Measurements from ENCODE around the gene ABHD4. TPM values are rescaled to one million over a fixed set of nuclear protein-coding genes. Genes with fewer than 3 reads are reported as not detected.
"Not testable (repeated sequence)": the region's sequence is repeated elsewhere in the genome, so short reads cannot be mapped to it uniquely, and the experiment has no call there.

ABHD4 gene
- total RNA-seq, 1 donor from 2014 or later = 12.3 TPM

DNA sequence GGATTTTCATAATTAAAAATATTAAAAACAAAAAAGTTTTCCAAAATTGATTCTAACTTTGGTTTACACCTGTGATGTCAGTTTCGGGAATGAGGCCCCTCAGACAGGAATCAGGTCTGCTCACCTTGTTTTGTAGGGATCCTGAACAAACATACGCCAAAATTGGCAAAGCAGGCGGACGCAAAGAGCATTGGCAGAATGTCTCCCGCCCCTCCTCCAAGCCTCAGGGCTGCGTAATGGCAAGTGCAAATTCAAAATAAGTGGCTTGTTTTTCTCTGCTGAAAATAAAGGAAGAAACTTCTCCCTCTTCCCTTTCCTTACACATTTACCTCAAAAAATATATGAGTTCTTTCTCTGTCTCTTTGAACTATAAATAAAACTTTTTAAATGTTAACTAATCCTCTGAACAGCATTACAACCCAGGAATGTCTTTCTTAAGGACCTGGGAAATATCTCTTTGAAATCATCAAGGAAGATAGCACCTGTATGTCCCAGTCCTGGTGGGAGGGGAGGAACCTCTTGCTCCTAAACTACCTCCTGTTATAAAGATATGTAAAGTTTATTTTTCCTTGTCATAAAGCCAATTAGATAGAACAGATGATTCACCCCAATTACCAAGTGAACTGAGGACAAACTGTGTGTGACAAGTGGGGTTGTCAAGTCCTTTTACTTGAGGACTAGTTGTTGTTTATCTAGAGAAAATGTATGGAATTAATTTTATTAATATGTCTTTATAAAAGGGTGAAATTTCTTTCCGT is 29.6 kb downstream of the ABHD4 start:
- no peak for DNase-seq (ENCODE audit: low spot score)

DNA sequence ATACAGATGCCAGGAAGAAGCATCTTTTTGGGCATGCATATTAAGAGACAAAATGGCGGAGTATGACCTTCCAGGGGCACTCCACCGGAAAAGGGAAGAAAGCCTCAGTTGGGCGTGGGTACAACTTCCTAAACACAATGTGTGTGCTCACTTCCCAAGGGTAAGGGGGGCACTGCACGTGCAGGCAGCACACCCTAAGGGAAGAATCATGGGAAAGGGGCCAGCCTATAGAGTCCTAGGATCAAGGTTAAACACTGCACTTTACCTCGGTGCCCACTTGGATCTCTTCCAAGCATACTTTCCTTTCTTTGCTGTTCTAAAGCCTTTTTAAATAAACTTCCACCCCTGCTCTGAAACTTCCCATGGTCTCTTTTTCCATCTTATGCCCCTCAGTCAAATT is 31.3 kb downstream of the ABHD4 start:
- DNase-seq (ENCODE audit: low spot score) = no peak

DNA sequence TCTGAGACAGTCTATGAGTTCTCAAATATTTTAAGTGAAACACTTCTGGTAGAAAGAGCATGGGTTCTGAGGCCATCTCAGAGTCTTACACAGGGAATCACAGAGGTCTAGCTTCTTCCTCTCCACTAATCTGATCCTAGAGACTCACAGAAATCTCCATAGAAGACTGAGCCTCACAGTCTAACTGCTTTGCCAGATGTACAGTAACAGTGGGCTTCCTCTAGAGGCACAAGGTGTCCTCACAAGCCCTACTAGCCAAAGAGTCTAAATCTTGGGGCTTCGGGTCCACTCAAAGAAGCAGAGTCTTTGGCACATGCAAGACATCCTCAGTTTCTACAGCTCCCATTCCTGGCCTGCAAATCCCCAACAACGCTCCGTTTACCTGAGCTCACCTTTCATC is 32.0 kb downstream of the ABHD4 start:
- DNase-seq (ENCODE audit: low spot score) = no peak

GRCh38 chr14:22630486-22630885 is 32.4 kb downstream of the ABHD4 start:
- no peak for DNase-seq (ENCODE audit: low spot score)

DNA sequence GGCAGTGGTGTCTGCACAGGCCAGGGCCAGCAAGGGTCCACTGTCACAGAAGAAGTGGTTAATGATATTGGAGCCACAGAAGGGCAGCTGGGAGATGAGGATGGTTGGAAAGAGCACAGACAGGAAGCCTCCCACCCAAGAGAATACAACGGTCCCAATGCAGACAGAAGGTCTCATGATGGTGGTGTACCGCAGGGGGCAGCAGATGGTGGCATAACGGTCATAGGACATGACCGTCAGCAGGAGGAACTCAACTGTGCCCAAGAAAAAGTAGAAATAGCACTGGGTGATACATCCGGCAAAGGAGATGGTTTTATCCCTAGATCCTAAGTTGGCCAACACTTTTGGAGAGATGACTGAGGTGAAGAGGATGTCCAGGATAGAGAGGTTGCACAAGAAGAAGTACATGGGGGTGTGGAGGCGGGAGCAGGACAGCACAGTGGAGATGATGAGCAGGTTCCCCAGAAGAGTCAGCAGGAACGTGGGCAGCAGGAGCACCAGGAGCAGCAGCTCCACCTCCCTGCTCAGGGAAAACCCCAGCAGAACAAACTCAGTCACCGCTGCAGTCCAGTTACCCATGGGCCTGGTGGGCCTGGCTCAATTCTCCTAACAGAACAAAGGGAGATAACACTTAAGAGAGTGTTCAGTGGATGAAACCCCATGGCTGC is 36.3 kb downstream of the ABHD4 start:
- no peak for DNase-seq (ENCODE audit: low spot score)

DNA sequence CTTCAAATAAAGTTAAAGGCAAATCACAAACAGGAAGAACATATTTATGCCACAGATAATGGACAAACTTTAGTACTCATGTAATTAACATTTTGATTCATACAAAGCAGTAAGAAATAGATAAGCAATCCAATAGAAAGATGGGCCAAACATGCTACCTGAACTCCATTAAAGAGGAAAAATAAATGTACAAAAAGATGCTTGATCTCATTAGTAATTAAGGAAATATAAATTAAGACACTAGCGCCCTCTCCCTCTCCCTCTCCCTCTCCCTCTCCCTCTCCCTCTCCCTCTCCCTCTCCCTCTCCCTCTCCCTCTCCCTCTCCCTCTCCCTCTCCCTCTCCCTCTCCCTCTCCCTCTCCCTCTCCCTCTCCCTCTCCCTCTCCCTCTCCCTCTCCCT is 37.9 kb downstream of the ABHD4 start:
- DNase-seq (ENCODE audit: low spot score) = not testable (repeated sequence)

DNA sequence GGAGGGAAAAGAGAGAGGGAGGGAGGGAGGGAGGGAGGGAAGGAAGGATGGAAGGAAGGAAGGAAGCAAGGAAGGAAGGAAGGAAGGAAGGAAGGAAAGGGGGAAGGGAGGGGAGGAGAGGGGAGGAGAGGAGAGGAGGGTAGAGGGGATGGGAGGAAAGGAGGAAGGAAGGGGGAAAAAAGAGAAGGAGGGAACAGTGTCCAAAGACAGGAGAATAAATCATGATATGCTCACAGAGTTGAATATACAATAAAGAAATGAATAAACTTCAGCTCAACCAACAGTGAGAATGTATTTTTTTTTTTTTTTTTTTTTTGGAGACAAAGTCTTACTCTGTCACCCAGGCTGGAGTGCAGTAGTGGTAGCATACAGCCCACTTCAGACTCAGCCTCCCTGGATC is 42.1 kb downstream of the ABHD4 start:
- no peak for DNase-seq (ENCODE audit: low spot score)

DNA sequence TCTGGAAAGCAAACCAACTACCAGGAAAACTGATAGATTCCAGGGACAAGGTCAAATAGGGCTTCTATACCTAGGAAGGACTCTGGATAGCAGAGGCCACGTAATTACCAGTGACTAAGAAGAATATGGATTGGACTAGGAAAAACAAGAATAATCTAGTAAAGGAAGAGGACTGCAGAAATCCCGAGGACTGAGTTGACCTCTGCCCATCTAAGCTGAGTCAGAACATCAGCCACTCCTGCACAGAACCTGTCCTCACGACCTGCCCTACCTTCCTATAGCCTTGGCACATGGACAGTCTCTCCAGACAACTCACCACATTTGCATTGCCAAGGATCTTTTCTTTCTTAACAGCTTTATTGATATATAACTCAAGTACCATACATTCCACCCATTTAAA is 43.7 kb downstream of the ABHD4 start:
- DNase-seq (ENCODE audit: low spot score) = no peak

- DNase-seq (ENCODE audit: low spot score) = no peak
Measured at GRCh38 chr14:22644305-22644635, 46.2 kb downstream of the ABHD4 start, which contains the start of gene OR6J1. OR6J1 (minus strand) TSS chr14:22644352; CDS start chr14:22634811, 9,541 bp downstream.

DNA sequence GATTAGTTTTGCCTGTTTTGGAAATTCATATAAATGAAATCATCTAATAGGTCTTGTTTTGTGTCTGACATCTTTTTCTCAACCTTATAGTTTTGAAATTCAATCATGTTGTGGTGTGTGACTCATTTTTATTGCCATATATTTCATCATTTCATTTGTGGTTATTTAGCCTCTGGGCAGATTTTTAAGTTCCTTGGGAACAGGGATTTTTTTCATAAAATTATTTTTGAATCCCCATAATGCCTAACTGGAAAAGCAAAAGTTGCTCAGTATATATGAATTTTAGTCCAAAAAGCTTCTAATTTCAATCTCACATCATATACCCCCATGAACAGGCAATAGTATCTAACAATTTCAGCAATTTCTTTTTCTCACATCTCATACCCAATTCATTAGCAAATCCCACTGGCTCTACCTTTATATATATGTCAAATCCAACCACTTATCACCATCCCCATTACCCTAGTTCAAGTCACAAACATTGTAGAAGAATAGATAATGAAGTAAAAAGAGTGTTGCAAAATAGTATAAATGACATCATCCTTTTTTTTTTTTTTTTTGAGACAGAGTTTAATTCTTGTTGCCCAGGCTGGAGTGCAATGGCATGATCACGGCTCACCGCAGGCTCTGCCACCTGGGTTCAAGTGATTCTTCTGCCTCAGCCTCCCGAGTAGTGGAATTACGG is 48.6 kb downstream of the ABHD4 start:
- no peak for DNase-seq (ENCODE audit: low spot score)

DNA sequence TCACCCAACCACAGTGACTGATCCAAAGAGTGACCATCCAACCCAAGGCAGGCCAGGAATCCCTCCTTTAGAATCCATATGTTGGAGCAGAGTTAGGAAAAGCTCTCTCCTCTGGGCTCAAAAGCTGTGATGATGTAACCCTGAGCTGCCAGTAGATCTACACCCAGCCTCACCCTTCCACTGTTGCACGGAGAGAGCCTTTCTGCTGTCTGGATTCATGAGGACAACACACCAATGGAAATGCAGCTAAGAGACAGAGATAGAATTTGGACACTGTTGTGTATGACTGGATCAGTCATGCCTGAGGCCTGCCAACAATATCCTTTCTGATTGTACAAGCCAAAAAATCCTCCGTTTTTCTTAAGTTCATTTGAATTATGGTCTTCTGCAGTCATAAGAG is 50.4 kb downstream of the ABHD4 start:
- DNase-seq (ENCODE audit: low spot score) = no peak

DNA sequence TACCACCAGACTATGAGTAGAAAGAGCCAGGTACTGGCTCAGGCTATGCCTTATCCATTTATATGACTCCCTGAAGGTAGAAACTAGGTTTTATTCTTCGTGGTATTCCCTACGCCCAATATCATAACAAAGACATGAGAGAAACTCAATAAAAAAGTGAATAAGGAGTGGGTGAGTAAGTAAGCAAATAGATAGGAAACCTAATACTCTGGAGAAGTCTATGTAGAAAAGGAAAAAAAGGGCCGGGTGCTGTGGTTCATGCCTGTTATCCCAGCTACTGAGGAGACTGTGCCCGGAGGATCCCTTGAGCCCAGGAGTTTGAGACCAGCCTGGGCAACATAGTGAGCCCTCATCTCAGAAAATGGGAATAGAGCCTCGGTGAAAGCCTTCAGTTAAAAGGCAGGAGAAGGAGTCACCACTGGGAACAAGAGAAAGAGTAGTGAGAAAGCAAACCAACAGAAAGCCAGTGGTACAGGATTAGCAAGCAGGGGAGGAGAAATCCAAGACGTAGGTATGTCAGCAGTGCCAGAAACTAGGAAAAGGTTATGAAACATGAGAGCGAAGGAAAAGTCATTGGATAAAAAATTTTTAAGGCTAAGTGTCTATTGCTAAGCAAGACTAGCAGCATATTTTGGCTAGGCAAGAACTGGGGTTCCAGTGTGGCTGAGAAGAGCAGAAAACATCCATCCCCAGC is 52.1 kb downstream of the ABHD4 start:
- no peak for DNase-seq (ENCODE audit: low spot score)

GRCh38 chr14:22650960-22651521 is 52.9 kb downstream of the ABHD4 start:
- no peak for DNase-seq (ENCODE audit: low spot score)

DNA sequence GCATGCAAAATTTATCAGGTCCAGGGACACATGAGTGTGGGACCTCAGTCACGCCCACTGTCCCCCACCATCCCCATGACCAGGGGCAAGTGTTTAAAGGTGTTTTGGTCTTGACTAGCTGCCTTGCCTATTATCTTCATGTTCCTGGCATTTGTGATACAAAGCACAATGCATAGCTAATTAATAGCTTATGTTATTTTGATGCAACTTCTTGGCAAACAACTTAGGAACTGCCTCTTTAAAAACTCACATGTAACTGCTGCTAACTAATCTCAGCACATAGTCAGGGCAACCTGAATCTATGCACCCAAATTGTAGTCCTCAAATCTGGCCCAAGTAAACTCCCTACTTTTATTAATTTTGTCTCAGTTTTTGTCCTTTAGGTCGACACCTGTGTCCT is 53.5 kb downstream of the ABHD4 start:
- DNase-seq (ENCODE audit: low spot score) = no peak

- DNase-seq (ENCODE audit: low spot score) = peak; percentile 70
Measured at GRCh38 chr14:22653012-22653621, 55.0 kb downstream of the ABHD4 start.

DNA sequence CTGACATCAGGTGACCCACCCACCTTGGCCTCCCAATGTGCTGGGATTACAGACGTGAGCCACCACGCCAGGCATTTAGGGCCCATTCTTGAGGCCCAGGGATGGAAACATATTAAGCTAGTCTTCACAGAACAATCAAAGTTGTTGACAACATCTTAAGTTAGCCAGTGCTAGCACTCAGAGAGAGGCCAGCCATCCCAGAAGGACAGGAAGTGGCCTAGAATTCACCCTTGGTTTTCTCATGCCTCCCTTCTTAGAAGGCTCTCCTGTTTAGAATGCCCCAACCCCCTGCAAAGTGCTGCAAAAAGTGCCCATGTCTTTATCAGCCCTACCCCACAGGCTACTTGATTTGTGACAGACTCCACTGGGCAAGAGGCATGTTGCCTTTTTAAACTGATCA is 58.1 kb downstream of the ABHD4 start:
- no peak for DNase-seq (ENCODE audit: low spot score)

GRCh38 chr14:22656945-22657731 is 59.0 kb downstream of the ABHD4 start:
- peak; percentile 79 for DNase-seq (ENCODE audit: low spot score)

DNA sequence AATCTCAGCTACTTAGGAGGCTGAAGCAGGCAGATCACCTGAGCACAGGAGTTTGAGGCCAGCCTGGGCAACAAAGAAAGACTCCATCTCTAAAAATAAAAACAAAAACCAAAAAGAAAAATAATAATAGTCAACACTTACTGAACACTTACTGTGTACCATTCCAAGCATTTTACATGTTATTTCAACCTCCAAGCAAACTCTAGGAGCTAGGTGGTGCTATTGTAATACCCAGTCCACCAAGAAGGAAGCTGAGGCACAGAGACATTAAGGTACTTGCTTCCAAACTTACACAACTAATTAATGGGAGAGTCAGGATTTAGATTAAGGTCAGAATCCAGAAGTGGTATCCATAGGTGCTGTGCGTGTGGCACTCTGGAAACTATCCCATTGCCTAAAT is 59.8 kb downstream of the ABHD4 start:
- peak; percentile 41 for DNase-seq (ENCODE audit: low spot score)

DNA sequence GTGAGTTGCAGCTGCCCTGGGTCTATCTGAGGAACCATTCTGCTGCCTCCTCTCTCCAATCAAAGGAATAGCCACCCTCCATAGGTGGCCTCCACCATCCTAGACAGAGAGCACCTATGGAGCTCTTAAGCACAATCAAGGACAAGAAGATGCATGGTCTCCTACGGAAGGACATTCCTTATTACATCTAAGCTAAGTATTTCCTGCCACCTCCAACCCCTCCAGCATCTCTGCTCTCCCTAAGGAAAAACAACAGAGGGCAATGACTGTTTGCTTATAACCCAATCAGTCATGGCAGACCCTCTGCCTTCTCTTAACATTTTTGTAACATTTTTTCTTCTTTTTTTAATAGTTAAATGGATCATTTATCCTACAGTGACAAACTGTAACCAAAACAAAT is 60.8 kb downstream of the ABHD4 start:
- no peak for DNase-seq (ENCODE audit: low spot score)

DNA sequence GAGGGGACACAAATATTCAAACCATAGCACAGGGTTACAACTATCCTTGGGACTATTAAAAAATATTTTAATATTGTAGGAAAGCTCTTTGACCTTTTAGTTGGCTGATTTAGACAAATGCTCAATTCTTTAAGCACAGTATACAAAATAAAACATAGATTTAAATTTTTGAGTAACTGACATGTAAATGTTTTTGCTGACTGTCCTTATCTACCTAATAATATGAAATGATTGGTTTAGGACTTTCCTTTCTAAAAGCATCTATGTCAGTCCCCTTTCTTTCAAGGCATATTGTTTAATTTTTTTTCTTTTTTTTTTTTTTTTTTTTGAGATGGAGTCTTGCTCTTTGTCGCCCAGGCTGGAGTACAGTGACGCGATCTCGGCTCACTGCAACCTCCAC is 62.6 kb downstream of the ABHD4 start:
- no peak for DNase-seq (ENCODE audit: low spot score)
